GM23248 (cell line): ENCODE measurements around the gene SNTG2. TPM values are rescaled to one million over a fixed set of nuclear protein-coding genes. Genes with fewer than 3 reads are reported as not detected.

Experiments used
- DNase-seq: peaks from one replicate; pipeline ENCODE4 v3.0.0-alpha.2; 2015
- H2AFZ ChIP-seq: fragments of 200-600 bp; sonication (generic); 2 replicates; pipeline ENCODE4 v1.6.1; 2016; ENCODE audit warnings: antibody characterized with exemption
- H3F3A ChIP-seq: fragments of 200-600 bp; sonication (generic); 2 replicates; pipeline ENCODE4 v1.6.1; 2016; ENCODE audit warnings: mild to moderate bottlenecking, antibody characterized with exemption, mixed run types; ENCODE audit not compliant: insufficient read depth
- H3K27ac ChIP-seq: fragments of 200-600 bp; sonication (generic); 2 replicates; pipeline ENCODE4 v1.5.1; 2016; ENCODE audit warnings: mild to moderate bottlenecking
- H3K27me3 ChIP-seq: fragments of 200-600 bp; sonication (generic); replicated peaks from 2 replicates; pipeline ENCODE4 v1.6.1; 2016; ENCODE audit warnings: mild to moderate bottlenecking; ENCODE audit not compliant: insufficient read depth
- H3K36me3 ChIP-seq: fragments of 200-600 bp; sonication (generic); 2 replicates; pipeline ENCODE4 v1.6.1; 2016; ENCODE audit warnings: low read depth, mild to moderate bottlenecking
- H3K4me1 ChIP-seq: fragments of 200-600 bp; sonication (generic); 2 replicates; pipeline ENCODE4 v1.6.1; 2016; ENCODE audit warnings: mild to moderate bottlenecking; ENCODE audit not compliant: insufficient read depth
- H3K4me2 ChIP-seq: fragments of 200-600 bp; sonication (generic); one replicate; pipeline ENCODE4 v1.6.1; 2016; ENCODE audit warnings: mild to moderate bottlenecking; ENCODE audit not compliant: unreplicated experiment
- H3K4me3 ChIP-seq: fragments of 200-600 bp; sonication (generic); 2 replicates; pipeline ENCODE4 v1.5.1; 2016; ENCODE audit warnings: mild to moderate bottlenecking
- H3K79me2 ChIP-seq: fragments of 200-600 bp; sonication (generic); 2 replicates; pipeline ENCODE4 v1.6.1; 2016; ENCODE audit warnings: mild to moderate bottlenecking; ENCODE audit not compliant: insufficient read depth
- H3K9ac ChIP-seq: fragments of 200-600 bp; sonication (generic); 2 replicates; pipeline ENCODE4 v1.6.1; 2016; ENCODE audit warnings: mild to moderate bottlenecking
- H3K9me2 ChIP-seq: fragments of 200-600 bp; sonication (generic); 2 replicates; pipeline ENCODE4 v1.6.1; 2016; ENCODE audit warnings: mixed run types, mild to moderate bottlenecking, moderate library complexity; ENCODE audit not compliant: insufficient read depth
- H3K9me3 ChIP-seq: fragments of 200-600 bp; sonication (generic); one replicate; pipeline ENCODE4 v1.6.1; 2017; ENCODE audit warnings: low read depth
- H4K20me1 ChIP-seq: fragments of 200-600 bp; sonication (generic); 2 replicates; pipeline ENCODE4 v1.6.0; 2016; ENCODE audit not compliant: insufficient read depth
- EZH2 ChIP-seq: fragments of 200-600 bp; sonication (generic); IDR thresholded peaks from 2 replicates; pipeline ENCODE4 v1.6.1; 2018; ENCODE audit warnings: antibody characterized with exemption, mild to moderate bottlenecking; ENCODE audit not compliant: insufficient read depth, poor library complexity, severe bottlenecking
- EZH2phosphoT487 ChIP-seq: fragments of 200-600 bp; sonication (generic); IDR thresholded peaks from 2 replicates; pipeline ENCODE4 v1.6.1; 2018; ENCODE audit warnings: antibody characterized with exemption, moderate library complexity, mild to moderate bottlenecking, low read depth; ENCODE audit not compliant: insufficient read depth
- WGBS, 2 experiments: methylation state at CpG; one replicate each; pipeline ENCODE4 v1.1.6; 2015 to 2017; ENCODE audit warnings: low lambda C conversion rate in 2 of 2, low coverage in 1 of 2; ENCODE audit errors: missing lambda C conversion rate in 2 of 2; 5-methylcytosine and 5-hydroxymethylcytosine counted together
- in situ Hi-C: fragments of 300-500 bp; cut with MboI; formaldehyde crosslinking; loops from 2 replicates; pipeline ENCODE4 v1.15.0; 2020
- polyA plus RNA-seq: library from polyadenylated mRNA; unstranded; fragments of >200 nt; fragmentation: Nextera tagmentation; extraction: Ambion mirVana; gene quantifications from 2 replicates; pipeline ENCODE4 v1.2.1, GENCODE V29; 2016
- total RNA-seq: library from RNA; depleted of rRNA; stranded (reverse); fragments of >200 nt; shearing (Covaris generic); gene quantifications from 2 replicates; pipeline ENCODE4 v1.2.3, GENCODE V29; 2014

SNTG2 gene
- total and polyA plus RNA-seq, 2 experiments from 2014 or later: not detected

DNA sequence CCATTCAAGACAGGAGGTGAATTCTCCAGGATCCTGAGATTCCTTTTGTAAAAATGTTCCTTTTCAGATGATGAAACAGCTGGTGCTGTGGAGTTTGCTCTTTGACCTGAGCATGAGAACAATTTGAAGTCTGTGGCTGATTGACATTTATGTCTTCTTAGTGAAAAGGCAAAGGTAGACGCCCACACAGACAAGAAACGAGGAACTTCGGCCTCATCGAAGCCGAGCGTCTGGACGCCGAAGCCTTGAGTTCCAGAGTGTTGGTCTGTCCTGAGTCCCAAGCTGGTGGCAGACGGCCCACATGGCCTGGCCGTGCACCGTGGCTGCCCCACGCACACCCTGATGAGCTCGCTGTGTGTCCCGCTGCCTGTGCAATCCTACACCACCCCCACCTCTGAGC lies 20.7 kb upstream of the SNTG2 start:
- Histone ChIP-seq H3K9me3 (no peaks in the 10 kb centered on the region), H4K20me1 (no peaks in the 10 kb centered on the region), H2AFZ (no peak overlapping the region), H3K4me2 (no peak overlapping the region), H3K36me3 (no peaks in the 10 kb centered on the region), H3K79me2 (no peaks in the 10 kb centered on the region), H3F3A (no peaks in the 10 kb centered on the region), H3K9ac (no peak overlapping the region), H3K4me1 (no peaks in the 10 kb centered on the region), H3K27me3 (peaks cover 1% of the 10 kb centered on the region; the same call in 1 of the 2 replicates), H3K4me3 (no peak overlapping the region), H3K9me2 (no peaks in the 10 kb centered on the region), H3K27ac (no peak overlapping the region)
- WGBS, 2 experiments: 69 to 71% methylated on average over 14 of the region's 14 CpGs
- no peak for DNase-seq
- no peak for TF ChIP-seq EZH2phosphoT487
- no peak for TF ChIP-seq EZH2
- in situ Hi-C loops: no loop called here

DNA sequence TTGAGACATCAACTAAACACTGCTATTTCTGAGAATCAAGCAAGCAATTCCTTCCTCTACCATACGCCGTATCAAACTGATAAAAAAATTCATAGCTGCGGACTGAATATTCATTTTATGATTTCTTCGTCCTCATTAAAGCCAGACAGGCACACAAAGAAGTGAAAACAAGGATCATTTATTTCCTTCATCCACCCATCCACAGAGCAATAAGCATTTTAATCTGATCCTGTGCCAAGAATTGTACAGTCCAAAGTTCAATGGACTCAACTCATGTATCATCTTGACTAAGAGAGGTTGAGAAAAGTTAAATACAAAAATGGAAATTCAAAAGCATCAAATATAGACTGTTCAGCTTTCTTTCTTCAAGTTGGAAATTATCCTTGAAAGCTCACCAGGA lies 19.7 kb upstream of the SNTG2 start:
- TF ChIP-seq EZH2phosphoT487: no peak
- no peak for TF ChIP-seq EZH2
- Histone ChIP-seq H3K4me1 (no peaks in the 10 kb centered on the region), H3K79me2 (no peaks in the 10 kb centered on the region), H3K27me3 (no peaks in the 10 kb centered on the region; the same call in 1 of the 2 replicates), H3F3A (no peaks in the 10 kb centered on the region), H3K9ac (no peak overlapping the region), H3K4me2 (no peak overlapping the region), H3K4me3 (no peak overlapping the region), H4K20me1 (no peaks in the 10 kb centered on the region), H3K9me3 (no peaks in the 10 kb centered on the region), H3K9me2 (no peaks in the 10 kb centered on the region), H2AFZ (no peak overlapping the region), H3K27ac (no peak overlapping the region), H3K36me3 (no peaks in the 10 kb centered on the region)
- WGBS, 2 experiments: 48 to 55% methylated on average over 4 of the region's 4 CpGs
- no peak for DNase-seq
- in situ Hi-C loops: no loop called here

DNA sequence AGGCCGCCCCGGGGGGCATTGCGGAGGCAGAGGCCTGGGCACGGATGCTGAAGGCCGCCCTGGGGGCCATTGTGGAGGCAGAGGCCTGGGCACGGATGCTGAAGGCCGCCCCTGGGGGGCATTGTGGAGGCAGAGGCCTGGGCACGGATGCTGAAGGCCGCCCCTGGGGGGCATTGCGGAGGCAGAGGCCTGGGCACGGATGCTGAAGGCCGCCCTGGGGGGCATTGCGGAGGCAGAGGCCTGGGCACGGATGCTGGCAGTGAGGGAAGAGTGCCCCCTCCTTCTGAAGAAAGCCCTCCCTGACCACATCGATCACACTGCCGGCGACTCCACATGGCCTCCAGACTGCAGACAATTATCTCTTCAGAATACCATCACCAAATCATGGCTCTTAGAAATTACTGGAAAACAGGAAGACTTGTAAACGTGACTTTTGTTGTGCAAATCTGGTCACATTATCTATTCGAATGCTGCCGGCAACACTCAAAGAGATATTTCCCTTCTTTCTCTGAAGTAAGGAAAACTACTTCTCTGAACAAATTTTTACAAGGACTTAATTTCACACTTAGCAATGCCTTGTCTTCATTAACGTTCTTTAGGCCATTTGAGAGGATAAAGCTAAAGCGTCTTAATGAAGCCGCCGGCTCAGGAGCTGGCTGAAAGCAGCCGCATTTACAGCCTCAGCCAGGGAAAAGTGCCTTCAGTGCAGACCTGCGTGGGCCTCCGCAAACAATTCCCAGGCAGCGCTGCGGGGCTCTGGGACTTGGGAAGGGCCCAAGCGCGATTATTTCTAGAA lies 18.1 kb upstream of the SNTG2 start:
- no peaks in the 10 kb centered on the region for H3K4me1 ChIP-seq
- no peaks in the 10 kb centered on the region for H3K36me3 ChIP-seq
- no peak overlapping the region for H3K27ac ChIP-seq
- 69 to 75% methylated on average over 20 to 29 of the region's 31 CpGs for WGBS, 2 experiments
- H3K9ac ChIP-seq: no peak overlapping the region
- no peaks in the 10 kb centered on the region for H4K20me1 ChIP-seq
- no peak for TF ChIP-seq EZH2
- TF ChIP-seq EZH2phosphoT487: no peak
- H3K27me3 ChIP-seq: no peaks in the 10 kb centered on the region
- H3K4me3 ChIP-seq: no peak overlapping the region
- no peak overlapping the region for H3K4me2 ChIP-seq
- H3K9me3 ChIP-seq: no peaks in the 10 kb centered on the region
- no peaks in the 10 kb centered on the region for H3K9me2 ChIP-seq
- H2AFZ ChIP-seq: no peak overlapping the region
- in situ Hi-C loops: no loop called here
- no peaks in the 10 kb centered on the region for H3F3A ChIP-seq
- no peak for DNase-seq
- H3K79me2 ChIP-seq: no peaks in the 10 kb centered on the region

DNA sequence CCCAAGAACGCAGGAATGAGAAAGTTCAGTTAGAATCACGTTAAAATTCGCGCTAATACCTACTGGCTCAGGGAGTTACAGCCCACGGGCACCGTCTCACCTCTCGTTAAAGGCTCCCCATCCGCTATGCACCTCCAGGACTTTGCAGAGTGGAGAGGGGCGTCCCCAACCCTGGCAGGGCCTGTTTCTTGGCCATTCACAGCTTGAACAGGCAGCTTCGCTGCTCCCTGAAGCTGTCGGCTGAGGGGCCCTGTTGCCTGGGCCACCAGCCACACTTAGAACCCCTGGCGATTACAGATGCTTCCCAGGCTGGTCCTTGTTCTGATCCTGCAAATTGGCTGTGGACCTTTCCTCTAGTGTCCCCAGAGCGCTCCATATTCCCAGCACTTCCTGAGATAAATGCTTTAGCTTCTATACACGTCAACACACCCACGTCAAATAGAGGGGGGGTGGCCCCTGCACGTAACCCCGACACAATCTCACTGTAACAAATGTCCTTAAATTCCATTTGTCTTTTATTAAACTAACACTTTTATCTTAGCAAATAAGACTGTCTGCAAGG lies 16.8 kb upstream of the SNTG2 start:
- Histone ChIP-seq H3K79me2 (no peaks in the 10 kb centered on the region), H4K20me1 (no peaks in the 10 kb centered on the region), H3K9me3 (no peaks in the 10 kb centered on the region), H3K9ac (no peak overlapping the region), H3K27me3 (no peaks in the 10 kb centered on the region), H3K27ac (no peak overlapping the region), H3K36me3 (no peaks in the 10 kb centered on the region), H2AFZ (no peak overlapping the region), H3K4me2 (no peak overlapping the region), H3K4me1 (no peaks in the 10 kb centered on the region), H3K9me2 (no peaks in the 10 kb centered on the region), H3K4me3 (no peak overlapping the region), H3F3A (no peaks in the 10 kb centered on the region)
- 33 to 43% methylated on average over 17 of the region's 17 CpGs for WGBS, 2 experiments
- TF ChIP-seq EZH2phosphoT487 (no peak), EZH2 (no peak)
- DNase-seq: no peak
- in situ Hi-C loops: no loop called here
